ENCODE data around the gene TECR.

DNA sequence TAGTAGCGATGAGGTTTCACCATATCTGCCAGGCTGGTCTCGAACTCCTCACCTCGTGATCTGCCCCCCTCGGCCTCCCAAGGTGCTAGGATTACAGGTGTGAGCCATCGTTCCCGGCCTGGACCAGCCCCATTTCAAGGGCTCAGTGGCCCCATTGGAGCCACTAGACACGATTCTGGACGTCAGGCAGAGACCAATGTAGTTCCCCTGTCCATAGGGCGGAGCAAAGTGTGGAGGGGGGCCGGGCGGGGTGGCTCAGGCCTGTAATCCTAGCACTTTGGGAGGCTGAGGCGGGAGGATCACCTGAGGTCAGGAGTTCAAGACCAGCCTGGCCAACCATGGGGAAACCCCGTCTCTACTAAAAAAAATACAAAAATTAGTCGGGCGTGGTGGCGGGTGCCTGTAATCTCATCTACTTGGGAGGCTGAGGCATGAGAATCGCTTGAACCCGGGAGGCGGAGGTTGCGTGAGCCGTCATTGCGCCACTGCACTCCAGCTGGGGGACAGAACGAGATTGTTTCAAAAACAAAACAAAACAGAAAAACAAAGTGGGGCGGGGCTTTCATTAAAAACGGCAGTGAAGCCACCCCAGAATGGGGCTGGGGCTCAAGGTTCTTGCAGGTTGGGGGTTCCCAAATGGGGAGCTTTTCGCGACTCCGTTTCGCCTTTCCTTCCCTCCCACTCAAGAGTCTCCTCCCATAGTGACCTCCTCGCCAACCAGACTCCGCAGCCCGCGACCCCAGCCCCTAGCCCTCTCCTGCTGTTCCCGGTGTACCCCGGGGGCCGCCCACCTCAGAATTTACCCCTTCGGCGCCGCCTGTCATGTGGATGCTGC lies 758 bp upstream of the TECR start:
- TF ChIP-seq, protein P1, sequence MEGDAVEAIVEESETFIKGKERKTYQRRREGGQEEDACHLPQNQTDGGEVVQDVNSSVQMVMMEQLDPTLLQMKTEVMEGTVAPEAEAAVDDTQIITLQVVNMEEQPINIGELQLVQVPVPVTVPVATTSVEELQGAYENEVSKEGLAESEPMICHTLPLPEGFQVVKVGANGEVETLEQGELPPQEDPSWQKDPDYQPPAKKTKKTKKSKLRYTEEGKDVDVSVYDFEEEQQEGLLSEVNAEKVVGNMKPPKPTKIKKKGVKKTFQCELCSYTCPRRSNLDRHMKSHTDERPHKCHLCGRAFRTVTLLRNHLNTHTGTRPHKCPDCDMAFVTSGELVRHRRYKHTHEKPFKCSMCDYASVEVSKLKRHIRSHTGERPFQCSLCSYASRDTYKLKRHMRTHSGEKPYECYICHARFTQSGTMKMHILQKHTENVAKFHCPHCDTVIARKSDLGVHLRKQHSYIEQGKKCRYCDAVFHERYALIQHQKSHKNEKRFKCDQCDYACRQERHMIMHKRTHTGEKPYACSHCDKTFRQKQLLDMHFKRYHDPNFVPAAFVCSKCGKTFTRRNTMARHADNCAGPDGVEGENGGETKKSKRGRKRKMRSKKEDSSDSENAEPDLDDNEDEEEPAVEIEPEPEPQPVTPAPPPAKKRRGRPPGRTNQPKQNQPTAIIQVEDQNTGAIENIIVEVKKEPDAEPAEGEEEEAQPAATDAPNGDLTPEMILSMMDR (IDR thresholded peaks at IDR 0.05; ENCODE audit: poor library complexity, severe bottlenecking), result no peak
- TF ChIP-seq EZH2 (IDR thresholded peaks at IDR 0.05; ENCODE audit: borderline replicate concordance, insufficient read depth, low read length, poor library complexity, severe bottlenecking), result no peak
- no peak for TF ChIP-seq EP300 (conservative IDR thresholded peaks at IDR 0.05; ENCODE audit: poor library complexity, severe bottlenecking)
- no peak for TF ChIP-seq MXI1 (conservative IDR thresholded peaks at IDR 0.05; ENCODE audit: poor library complexity, severe bottlenecking)
- no peak for TF ChIP-seq POLR2AphosphoS5 (IDR thresholded peaks at IDR 0.05)
- TF ChIP-seq SMC3 (conservative IDR thresholded peaks at IDR 0.05; ENCODE audit: poor library complexity), result no peak
